Left forelimb (tissue), 1 donor: ENCODE measurements around the gene ADI1.
"Not testable (repeated sequence)": the region's sequence is repeated elsewhere in the genome, so short reads cannot be mapped to it uniquely, and the experiment has no call there.

Source experiments
- DNase-seq: peaks from one replicate; pipeline ENCODE4 v3.0.0-alpha.2; 2018; ENCODE audit warnings: low spot score

ADI1 gene

DNA sequence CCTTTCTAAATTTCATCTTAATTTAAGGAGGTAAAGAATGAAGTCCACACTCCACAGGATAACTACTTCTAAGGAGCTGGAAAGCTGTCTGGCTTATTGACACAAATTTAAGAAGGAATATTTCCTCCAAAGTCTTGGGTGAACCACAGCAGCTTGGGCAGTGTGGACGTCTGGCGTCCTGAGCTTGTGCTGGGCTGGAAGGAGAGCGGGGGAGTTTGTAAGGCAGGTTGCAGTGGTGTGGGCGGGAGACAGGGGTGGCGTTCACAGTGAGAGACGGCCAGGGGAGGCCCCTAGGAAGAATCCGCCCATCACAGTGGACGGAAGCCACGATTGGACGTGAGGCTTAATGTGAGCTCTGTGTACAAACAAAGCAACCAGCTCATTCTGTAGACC, 25.7 kb downstream of the ADI1 start:
- DNase-seq = no peak

DNA sequence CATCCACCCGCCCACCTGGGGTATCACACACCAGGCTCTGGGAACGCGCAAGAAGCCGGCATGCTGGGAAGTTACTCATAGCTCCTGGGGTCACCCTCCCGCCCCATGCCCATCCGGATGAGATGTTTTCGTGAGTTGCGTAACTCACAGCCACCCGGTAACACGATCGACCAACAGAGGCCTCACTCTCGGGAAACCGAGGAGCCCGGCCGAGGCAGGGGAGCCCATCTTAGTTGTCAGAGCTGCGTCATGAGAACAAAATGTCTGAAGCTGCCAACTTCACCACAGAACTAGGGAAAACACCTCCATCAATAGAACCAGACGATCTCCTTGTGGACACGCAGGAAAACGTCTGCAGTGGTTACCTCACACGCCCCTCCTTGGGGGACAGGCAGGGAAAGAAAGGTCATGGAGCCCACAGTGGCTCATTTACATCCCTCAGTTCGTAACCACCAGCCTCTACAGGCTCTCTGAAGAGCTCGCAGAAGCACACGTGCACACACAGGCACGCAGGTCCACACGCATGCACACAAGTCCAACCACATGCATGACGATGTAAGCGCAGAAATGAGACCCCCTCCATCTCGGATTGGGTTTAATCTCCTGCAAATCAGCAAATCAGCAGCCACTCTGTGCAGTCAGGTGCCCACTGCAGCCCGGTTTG, 26.2 kb downstream of the ADI1 start:
- no peak for DNase-seq

- DNase-seq = not testable (repeated sequence)
Measured at GRCh38 chr2:3492475-3492787, 26.9 kb downstream of the ADI1 start.

- no peak for DNase-seq
Measured at GRCh38 chr2:3491716-3492474, 27.4 kb downstream of the ADI1 start.

DNA sequence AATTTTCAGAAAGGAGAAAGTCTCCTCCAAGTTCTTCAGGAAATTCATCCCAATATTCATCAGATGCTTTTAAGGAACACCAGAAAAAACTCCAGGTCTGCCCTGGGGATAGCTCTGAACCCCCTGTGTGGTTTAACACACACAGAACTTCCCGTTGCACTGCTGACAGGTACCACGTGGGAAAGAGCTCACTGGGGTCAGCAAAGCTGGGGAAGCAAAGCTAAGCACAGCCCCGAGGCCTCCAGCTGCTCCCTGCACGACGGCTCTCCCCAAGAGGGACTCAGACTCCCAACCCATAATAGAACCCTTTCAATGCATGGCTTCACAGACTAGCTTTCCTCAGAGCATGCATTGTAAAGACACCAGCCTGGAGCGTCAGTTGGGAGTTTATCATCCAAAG, 28.0 kb downstream of the ADI1 start:
- DNase-seq = no peak

GRCh38 chr2:3490191-3491170, 28.9 kb downstream of the ADI1 start:
- DNase-seq = no peak

DNA sequence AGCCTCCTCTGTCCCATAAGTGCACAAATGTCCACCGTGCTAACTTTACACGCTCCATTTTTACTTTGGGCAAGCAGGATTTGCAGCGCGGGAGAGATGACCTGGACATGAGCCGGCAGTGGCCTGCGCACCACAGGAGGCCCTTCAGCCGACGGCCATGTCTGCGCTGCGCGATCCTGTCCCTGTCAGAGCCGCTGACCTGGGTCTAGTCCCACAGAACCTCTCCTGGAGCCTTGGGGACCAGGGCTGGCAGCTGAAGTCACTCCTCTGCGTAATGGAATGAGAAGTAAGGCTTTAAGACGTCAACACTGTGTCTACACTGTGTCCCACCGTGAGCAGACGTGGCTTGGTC, 29.6 kb downstream of the ADI1 start:
- DNase-seq = no peak

DNA sequence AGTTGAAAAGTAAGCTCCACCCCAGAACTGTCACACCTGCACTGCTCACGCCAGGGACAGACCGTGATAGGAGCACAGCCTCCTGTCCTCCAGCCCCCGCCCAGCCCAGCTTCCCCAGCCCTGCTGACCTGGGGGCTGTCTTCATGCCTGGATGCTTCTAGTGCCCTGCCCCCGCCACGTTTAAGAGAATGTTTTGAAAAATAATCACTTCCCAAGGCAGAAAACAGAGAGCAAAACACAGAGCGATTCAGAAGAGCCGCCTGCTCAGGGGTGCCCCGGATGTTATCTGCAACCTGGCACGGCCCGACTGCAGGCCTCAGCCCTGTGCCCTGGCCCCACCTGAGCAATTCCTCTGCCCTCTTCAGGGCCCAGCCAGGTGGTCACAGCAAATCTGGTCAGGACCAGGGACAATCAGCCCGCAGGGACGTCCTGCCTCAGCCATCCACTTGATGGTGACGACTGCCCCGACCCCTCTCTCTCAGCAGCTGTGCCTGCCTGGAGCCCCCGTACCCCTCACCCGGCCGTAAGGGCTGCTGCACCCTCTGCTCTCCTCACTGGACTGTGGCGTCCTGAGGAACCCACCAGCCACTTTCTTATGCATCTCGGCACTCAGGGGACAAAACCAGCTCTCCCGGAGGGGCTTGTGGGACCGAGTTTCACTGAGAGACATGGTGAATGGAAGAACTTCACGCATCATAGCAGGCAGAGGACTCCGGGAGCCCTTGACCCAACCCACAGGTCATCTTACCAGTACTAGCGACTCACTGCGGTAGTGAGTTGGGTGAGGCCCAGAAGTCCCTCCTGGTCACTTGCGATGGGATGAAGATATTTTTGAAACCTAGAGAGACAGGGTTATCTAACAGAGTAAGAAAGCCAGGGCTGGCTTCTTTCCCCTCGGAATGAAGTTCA, 30.2 kb downstream of the ADI1 start:
- no peak for DNase-seq

GRCh38 chr2:3488061-3488531, 31.2 kb downstream of the ADI1 start:
- peak; percentile 51 for DNase-seq

GRCh38 chr2:3487432-3487831, 31.9 kb downstream of the ADI1 start:
- peak; percentile 45 for DNase-seq

- no peak for DNase-seq
Measured at GRCh38 chr2:3487028-3487425, 32.3 kb downstream of the ADI1 start.

DNA sequence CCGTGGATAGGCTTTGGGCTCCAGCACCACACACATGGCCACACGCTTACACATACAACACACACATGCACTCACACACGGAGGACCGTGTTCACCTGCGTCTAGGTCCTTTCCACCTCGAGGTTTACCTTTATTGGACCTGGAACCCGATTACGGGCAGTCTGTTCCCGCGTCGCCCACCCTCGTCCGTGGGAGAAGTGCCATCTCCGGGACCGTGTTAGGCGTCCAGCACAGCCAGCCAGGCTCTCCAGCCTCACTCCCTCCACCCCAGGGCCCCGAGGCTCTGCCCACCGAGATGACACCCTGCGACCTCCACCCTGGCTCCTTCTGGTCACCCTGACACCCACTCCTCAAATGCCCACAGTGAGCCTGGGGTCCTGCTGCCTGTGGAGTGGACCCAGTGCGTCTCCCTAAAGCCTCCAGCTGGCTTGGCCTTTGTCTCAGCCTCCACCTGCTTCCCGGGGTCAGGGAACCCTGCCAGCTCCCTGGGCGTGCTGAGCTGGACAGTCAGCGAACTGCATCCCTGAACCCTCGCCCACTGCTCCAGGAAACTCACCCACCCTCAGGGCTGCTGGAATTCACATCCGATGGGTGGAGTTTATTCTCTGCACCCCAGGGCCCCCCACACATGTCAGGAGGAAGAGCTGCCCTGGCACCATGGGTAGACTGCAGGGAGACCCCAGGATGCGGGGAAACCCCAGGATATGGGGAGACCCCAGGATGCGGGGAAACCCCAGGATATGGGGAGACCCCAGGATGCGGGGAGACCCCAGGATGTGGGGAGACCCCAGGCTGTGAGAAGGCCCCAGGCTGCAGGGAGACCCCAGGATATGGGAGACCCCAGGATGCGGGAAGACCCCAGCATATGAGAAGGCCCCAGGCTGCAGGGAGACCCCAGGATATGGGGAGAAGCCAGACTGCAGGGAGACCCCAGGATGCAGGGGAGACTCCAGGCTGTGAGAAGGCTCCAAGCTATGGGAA, 33.0 kb downstream of the ADI1 start:
- peak; percentile 54 for DNase-seq

- DNase-seq = peak; percentile 34
Measured at GRCh38 chr2:3485166-3485565, 34.2 kb downstream of the ADI1 start.

DNA sequence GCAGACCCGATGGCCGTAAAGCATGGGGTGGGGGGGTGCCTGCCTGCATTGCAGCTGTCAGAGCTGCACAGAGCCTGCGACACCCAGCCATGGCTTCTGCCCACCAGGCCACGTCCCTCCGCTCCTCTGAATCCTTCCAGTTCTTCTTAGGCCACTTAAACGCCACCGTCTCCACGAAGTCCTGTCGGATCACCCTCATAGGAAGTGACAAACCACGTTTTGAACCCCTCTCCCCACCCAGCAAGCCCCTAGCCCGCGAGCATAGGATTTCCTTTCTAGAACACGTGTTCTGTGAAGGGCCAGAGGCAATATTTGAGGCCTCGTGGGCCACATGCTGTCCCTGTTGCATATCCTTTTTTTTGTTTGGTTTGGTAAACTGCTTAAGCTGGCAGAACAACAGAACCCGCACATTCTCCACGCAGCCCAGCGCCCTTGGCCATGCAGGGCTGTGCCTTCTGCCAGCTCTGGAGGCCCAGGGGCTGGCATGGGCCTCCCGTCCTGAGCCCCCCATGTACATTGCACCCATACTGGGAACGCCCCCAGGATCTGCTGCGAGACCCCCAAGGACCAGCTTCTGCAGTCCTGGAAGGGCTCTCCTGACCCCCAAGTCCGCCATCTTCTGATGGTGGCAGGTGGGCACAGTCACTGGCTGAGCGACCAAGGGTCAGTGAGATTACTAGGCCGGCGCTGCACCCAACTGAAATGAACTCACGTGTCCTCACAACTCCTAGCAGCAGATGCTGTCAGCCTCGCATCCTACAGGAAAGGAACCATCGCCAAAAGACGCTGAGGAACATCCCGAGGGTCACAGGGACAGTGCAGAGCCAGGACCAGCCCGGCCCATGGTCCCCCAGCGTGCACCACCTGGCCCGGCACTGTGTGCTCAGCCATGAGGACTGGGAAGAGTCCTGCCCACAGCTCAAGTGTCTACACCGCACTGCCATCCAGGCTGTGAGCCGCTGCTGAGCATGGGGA, 35.1 kb downstream of the ADI1 start:
- DNase-seq = peak; percentile 14

DNA sequence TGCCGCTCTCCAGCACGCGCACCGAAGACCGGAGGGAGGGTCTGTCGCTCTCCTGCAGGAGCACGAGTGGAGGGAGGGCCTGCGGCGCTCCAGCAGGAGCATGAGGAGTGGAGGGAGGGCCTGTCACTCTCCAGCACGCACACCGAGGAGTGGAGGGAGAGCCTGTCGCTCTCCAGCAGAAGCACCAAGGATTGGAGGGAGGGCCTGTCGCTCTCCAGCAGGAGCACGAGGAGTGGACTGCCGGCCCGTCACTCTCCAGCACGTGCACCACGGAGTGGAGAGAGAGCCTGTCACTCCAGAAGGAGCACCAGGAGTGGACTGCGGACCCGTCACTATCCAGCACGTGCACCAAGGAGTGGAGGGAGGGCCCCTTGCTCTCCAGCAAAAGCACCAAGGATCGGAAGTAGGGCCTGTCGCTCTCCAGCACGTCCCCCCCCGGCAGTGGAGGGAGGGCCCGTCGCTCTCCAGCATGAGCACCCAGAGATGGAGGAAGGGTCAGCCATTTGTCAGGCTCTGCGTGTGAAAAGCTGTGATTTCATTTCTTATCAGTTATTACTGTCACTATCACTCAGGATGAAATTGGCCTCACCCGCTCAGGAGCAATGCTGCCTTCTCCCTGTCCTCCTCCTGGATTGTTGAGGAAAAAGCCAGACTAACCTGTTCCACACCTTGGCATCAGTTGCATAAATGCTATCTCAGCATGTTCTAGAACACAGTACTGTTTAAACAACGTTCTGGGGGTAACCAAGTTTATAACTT, 35.9 kb downstream of the ADI1 start:
- no peak for DNase-seq

DNA sequence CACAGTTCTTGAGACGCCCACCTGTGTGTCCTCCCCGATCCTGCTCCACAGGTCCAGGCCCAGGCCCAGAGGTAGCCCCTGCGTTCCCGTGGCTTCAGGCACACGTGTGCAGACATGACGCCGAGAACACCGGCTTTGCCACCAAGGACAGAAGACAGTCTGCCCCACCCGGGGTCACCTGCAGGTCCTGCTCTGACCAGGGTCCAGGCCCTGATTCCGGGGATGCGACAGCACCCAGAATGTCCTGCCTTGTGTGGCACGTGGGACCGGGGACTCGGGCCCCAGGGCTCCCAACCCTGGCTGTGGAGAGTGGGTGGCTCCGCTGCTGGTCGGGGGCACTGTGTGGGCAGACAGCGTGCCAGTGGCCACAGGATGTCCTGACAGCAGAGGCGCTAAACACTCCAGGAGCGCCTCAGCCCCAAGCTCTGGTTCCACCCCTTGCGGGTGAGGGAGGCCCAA, 36.9 kb downstream of the ADI1 start:
- DNase-seq = no peak

DNA sequence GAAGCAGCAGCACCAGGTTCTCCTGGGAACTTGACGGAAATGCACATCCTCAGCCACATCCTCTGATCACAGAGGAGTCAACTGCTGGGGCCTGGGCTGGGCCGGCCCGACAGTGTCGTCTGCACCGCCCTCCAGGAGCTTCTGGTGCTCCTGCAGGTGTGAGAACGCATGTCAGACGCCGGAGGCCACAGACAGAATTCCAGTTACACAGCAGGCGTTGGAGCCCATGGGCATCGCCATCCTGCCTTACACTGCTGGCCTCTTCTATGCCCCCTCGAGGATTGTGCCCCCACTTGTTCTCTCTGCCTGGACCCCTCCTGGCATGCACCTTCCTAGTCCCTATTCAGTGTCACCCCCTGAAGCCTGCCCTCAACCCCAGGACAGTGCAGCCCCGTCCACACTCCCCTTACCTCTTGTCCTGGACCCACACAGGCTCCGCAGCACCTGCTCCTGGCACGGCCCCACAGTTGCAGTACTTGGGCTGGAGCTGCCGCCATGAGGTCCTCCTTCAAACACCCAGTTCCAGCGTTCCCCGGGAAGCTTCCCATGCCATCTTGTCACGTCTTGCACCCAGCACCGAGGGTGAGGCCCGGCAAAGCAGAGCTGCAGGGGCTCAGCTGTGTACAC, 37.5 kb downstream of the ADI1 start:
- no peak for DNase-seq

DNA sequence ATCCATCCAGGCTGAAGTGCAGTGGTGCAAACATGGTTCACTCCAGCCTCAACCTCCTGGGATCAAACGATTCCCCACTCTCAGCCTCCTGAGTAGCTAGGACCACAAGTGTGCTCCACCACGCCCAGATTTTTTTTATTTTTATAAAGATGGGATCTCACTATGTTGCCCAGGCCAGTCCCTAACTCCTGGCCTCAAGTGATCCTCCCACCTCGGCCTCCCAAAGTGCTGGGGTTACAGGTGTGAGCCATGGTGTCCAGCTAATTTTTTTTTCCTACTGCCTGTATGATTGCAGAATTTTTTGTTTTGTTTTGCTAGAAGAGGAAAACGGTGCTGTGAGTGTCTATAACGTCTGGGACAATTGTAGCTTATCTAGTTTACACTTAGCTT, 38.3 kb downstream of the ADI1 start:
- no peak for DNase-seq
